ENCODE data around the gene ZNRF1.

Gene ZNRF1

GRCh38 chr16:75061669-75062068 is 62.8 kb downstream of the ZNRF1 start:
- no peak for ATAC-seq
- TF ChIP-seq SNAI2 (CRISPR knock-in tag; IDR thresholded peaks at IDR 0.05) (no peak), ISL1 (CRISPR knock-in tag; IDR thresholded peaks at IDR 0.05) (no peak), PATZ1 (CRISPR knock-in tag; IDR thresholded peaks at IDR 0.05; ENCODE audit: borderline replicate concordance) (no peak)

- TF ChIP-seq ZC3H10 (CRISPR knock-in tag; IDR thresholded peaks at IDR 0.05), result no peak
- no peak for TF ChIP-seq ZNF70 (CRISPR knock-in tag; IDR thresholded peaks at IDR 0.05)
- TF ChIP-seq PPARA (CRISPR knock-in tag; IDR thresholded peaks at IDR 0.05; ENCODE audit: borderline replicate concordance), result no peak
- TF ChIP-seq ARNTL (CRISPR knock-in tag; IDR thresholded peaks at IDR 0.05; ENCODE audit: borderline replicate concordance, low read depth), result no peak
- TF ChIP-seq CSDC2 (CRISPR knock-in tag; IDR thresholded peaks at IDR 0.05), result no peak
- no peak for TF ChIP-seq ZFP30 (CRISPR knock-in tag; IDR thresholded peaks at IDR 0.05)
- TF ChIP-seq ZNF565 (CRISPR knock-in tag; conservative IDR thresholded peaks at IDR 0.05; ENCODE audit: low read depth), result no peak
- no peak for TF ChIP-seq CSRNP3 (CRISPR knock-in tag; IDR thresholded peaks at IDR 0.05)
- no peak for ATAC-seq
Observed at GRCh38 chr16:75062135-75062975, 63.5 kb downstream of the ZNRF1 start.

- TF ChIP-seq CSRNP3 (CRISPR knock-in tag; IDR thresholded peaks at IDR 0.05), result no peak
- TF ChIP-seq ISL1 (CRISPR knock-in tag; IDR thresholded peaks at IDR 0.05), result no peak
- TF ChIP-seq CREB5 (CRISPR knock-in tag; IDR thresholded peaks at IDR 0.05; ENCODE audit: low read depth), result no peak
- no peak for TF ChIP-seq ZC3H10 (CRISPR knock-in tag; IDR thresholded peaks at IDR 0.05)
- no peak for TF ChIP-seq CSDC2 (CRISPR knock-in tag; IDR thresholded peaks at IDR 0.05)
- no peak for TF ChIP-seq ARNTL (CRISPR knock-in tag; IDR thresholded peaks at IDR 0.05; ENCODE audit: borderline replicate concordance, low read depth)
- no peak for TF ChIP-seq ESRRG (CRISPR knock-in tag; IDR thresholded peaks at IDR 0.05)
- TF ChIP-seq RARB (CRISPR knock-in tag; IDR thresholded peaks at IDR 0.05), result no peak
- no peak for TF ChIP-seq GLIS3 (CRISPR knock-in tag; IDR thresholded peaks at IDR 0.05)
- TF ChIP-seq TSHZ2 (CRISPR knock-in tag; IDR thresholded peaks at IDR 0.05), result no peak
- TF ChIP-seq ZNF70 (CRISPR knock-in tag; IDR thresholded peaks at IDR 0.05), result no peak
- TF ChIP-seq ZFP30 (CRISPR knock-in tag; IDR thresholded peaks at IDR 0.05), result no peak
- TF ChIP-seq OSR1 (CRISPR knock-in tag; IDR thresholded peaks at IDR 0.05), result no peak
- no peak for TF ChIP-seq PPARA (CRISPR knock-in tag; IDR thresholded peaks at IDR 0.05; ENCODE audit: borderline replicate concordance)
- ATAC-seq, result no peak
Observed at GRCh38 chr16:75062976-75063346, 64.1 kb downstream of the ZNRF1 start.

- TF ChIP-seq ZFP3 (CRISPR knock-in tag; IDR thresholded peaks at IDR 0.05) (no peak), ZNF70 (CRISPR knock-in tag; IDR thresholded peaks at IDR 0.05) (no peak), RARB (CRISPR knock-in tag; IDR thresholded peaks at IDR 0.05) (no peak)
- no peak for ATAC-seq
Observed at GRCh38 chr16:75063549-75064088, 64.8 kb downstream of the ZNRF1 start.

Measured in SK-N-SH treated with all-trans-retinoic acid at 6 μM for 48 hours (cell line).